KBM-7 (cell line): Measurements from ENCODE around the gene PPP1R12B.
A peak's percentile ranks its signal among the peaks of the same experiment; 100 is the strongest.
"Not testable (repeated sequence)": the region's sequence is repeated elsewhere in the genome, so short reads cannot be mapped to it uniquely, and the experiment has no call there.

Experiments used
- DNase-seq: peaks from one replicate; pipeline ENCODE4 v3.0.0-alpha.2; 2015
- in situ Hi-C: fragments of 300-500 bp; cut with MboI; formaldehyde crosslinking; loops from 2 replicates; pipeline ENCODE4 v1.14.3; 2020; ENCODE audit warnings: low sequenced_read_pairs, low pct_unique_long_range_greater_than_20kb, mixed read lengths

The PPP1R12B gene

GRCh38 chr1:202343652-202344349 lies 4.7 kb upstream of the PPP1R12B start:
- DNase-seq = peak; percentile 63
- in situ Hi-C loops = no loop called here

- in situ Hi-C loops = no loop called here
- DNase-seq = no peak
Observed at GRCh38 chr1:202348005-202348508, 442 bp upstream of the PPP1R12B start.

GRCh38 chr1:202349206-202349928 lies 868 bp downstream of the PPP1R12B start:
- in situ Hi-C loops = no loop called here
- DNase-seq = peak; percentile 51

- no peak for DNase-seq
- in situ Hi-C loops = no loop called here
Observed at GRCh38 chr1:202351725-202352124, 3.2 kb downstream of the PPP1R12B start.

- in situ Hi-C loops, DNase-seq: not testable (repeated sequence)
Observed at GRCh38 chr1:202352583-202353197, 4.2 kb downstream of the PPP1R12B start.

GRCh38 chr1:202355944-202356553 lies 7.5 kb downstream of the PPP1R12B start:
- in situ Hi-C loops = no loop called here
- DNase-seq = no peak

GRCh38 chr1:202357506-202357905 lies 9.0 kb downstream of the PPP1R12B start:
- in situ Hi-C loops = no loop called here
- no peak for DNase-seq

GRCh38 chr1:202361224-202361623 lies 12.7 kb downstream of the PPP1R12B start:
- in situ Hi-C loops = no loop called here
- no peak for DNase-seq

- no peak for DNase-seq
- in situ Hi-C loops = no loop called here
Observed at GRCh38 chr1:202361701-202362100, 13.2 kb downstream of the PPP1R12B start.

GRCh38 chr1:202362212-202362611 lies 13.7 kb downstream of the PPP1R12B start:
- in situ Hi-C loops = no loop called here
- no peak for DNase-seq

GRCh38 chr1:202365092-202365815 lies 16.8 kb downstream of the PPP1R12B start:
- in situ Hi-C loops = no loop called here

GRCh38 chr1:202367271-202367670 lies 18.8 kb downstream of the PPP1R12B start:
- in situ Hi-C loops = no loop called here
- DNase-seq = no peak

More at GRCh38 chr1:202365092-202365815, 16.8 kb downstream of the PPP1R12B start:
- DNase-seq = no peak

GRCh38 chr1:202370906-202371305 lies 22.4 kb downstream of the PPP1R12B start:
- DNase-seq = not testable (repeated sequence)

GRCh38 chr1:202374099-202374498 lies 25.6 kb downstream of the PPP1R12B start:
- DNase-seq = no peak
- in situ Hi-C loops = no loop called here

More at GRCh38 chr1:202370906-202371305, 22.4 kb downstream of the PPP1R12B start:
- in situ Hi-C loops = not testable (repeated sequence)

- DNase-seq, in situ Hi-C loops: not testable (repeated sequence)
Observed at GRCh38 chr1:202375175-202375574, 26.7 kb downstream of the PPP1R12B start.

GRCh38 chr1:202376247-202376646 lies 27.7 kb downstream of the PPP1R12B start:
- DNase-seq = no peak
- in situ Hi-C loops = no loop called here

- in situ Hi-C loops, DNase-seq: not testable (repeated sequence)
Observed at GRCh38 chr1:202379884-202380529, 31.5 kb downstream of the PPP1R12B start.

- DNase-seq, in situ Hi-C loops: not testable (repeated sequence)
Observed at GRCh38 chr1:202380535-202380934, 32.0 kb downstream of the PPP1R12B start.
